Skeletal muscle satellite cell (primary cell): ENCODE measurements around the gene SPAG17.

Experiments used
- H3K27me3 ChIP-seq: 2 replicates; pipeline ENCODE4 v1.7.0; 2013; ENCODE audit warnings: low read length; ENCODE audit not compliant: control insufficient read depth, insufficient read depth
- H3K36me3 ChIP-seq: 2 replicates; pipeline ENCODE4 v1.7.0; 2013; ENCODE audit warnings: mild to moderate bottlenecking, control low read depth, low read length; ENCODE audit not compliant: insufficient read depth
- H3K4me1 ChIP-seq: 2 replicates; pipeline ENCODE4 v1.7.0; 2013; ENCODE audit warnings: low read length; ENCODE audit not compliant: control insufficient read depth, insufficient read depth
- H3K4me2 ChIP-seq: 2 replicates; pipeline ENCODE4 v1.7.0; 2013; ENCODE audit warnings: mild to moderate bottlenecking, low read length
- H3K4me3 ChIP-seq: 2 replicates; pipeline ENCODE4 v1.7.0; 2013; ENCODE audit warnings: low read length
- H3K9ac ChIP-seq: 2 replicates; pipeline ENCODE4 v1.7.0; 2013; ENCODE audit warnings: mild to moderate bottlenecking, low read depth, low read length, moderate library complexity
- H3K9me3 ChIP-seq: replicated peaks from 2 replicates; pipeline ENCODE4 v1.7.0; 2013; ENCODE audit warnings: mild to moderate bottlenecking, control low read depth, low read length

Gene SPAG17

GRCh38 chr1:118018060-118018459, 167.0 kb downstream of the SPAG17 start:
- Histone ChIP-seq H3K4me2 (no peak overlapping the region), H3K4me3 (no peak overlapping the region)

DNA sequence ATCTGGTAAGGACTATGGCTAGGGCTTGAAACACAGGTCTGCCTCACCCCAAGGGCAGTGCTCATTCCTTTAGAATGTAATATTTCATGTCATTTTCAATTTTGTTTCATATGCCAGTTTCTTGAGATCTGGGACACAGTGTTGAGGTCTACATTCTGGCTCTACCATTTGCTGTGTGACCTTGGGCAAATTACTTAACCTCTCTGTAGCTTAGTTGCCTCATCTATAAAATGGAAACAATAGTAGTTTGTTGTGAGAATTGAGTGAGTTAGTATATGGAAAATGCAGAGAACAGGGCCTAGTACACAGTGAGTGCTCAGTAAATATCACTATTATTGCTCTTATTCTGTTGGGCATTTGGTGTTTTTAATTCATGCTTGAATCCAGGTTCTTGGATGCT, 171.1 kb downstream of the SPAG17 start:
- Histone ChIP-seq H3K9ac (no peak overlapping the region), H3K4me1 (no peaks in the 10 kb centered on the region), H3K36me3 (no peaks in the 10 kb centered on the region), H3K4me2 (no peak overlapping the region), H3K27me3 (peaks cover 2% of the 10 kb centered on the region), H3K4me3 (no peak overlapping the region), H3K9me3 (no peaks in the 10 kb centered on the region)

More at GRCh38 chr1:118018060-118018459, 167.0 kb downstream of the SPAG17 start:
- H3K9ac ChIP-seq, result no peak overlapping the region
- no peaks in the 10 kb centered on the region for H3K9me3 ChIP-seq
- no peaks in the 10 kb centered on the region for H3K4me1 ChIP-seq
- no peaks in the 10 kb centered on the region for H3K36me3 ChIP-seq
- H3K27me3 ChIP-seq, result no peaks in the 10 kb centered on the region

DNA sequence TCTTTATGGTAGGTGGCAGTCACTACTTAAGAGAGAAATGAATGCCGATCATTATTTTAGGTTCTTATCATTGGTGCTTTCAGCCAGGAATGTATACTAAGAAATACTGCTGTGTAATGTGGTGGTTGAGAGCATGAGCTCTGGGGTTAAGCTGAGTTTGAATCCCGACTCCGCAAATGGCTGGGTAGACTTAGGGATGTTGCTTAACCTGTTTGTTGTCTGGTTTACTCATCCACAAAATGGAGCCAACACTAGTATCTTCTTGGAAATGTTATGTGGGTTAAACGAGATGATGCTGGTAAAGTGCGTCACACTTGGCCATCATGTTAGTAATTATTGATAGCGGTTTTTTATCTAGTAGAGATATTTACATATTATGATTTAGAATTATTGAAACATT, 171.7 kb downstream of the SPAG17 start:
- H3K4me2 ChIP-seq, result no peak overlapping the region
- H3K4me1 ChIP-seq, result no peaks in the 10 kb centered on the region
- no peak overlapping the region for H3K4me3 ChIP-seq
- H3K27me3 ChIP-seq, result peaks cover 2% of the 10 kb centered on the region
- no peak overlapping the region for H3K9ac ChIP-seq
- no peaks in the 10 kb centered on the region for H3K9me3 ChIP-seq
- no peaks in the 10 kb centered on the region for H3K36me3 ChIP-seq

GRCh38 chr1:118012515-118013124, 172.4 kb downstream of the SPAG17 start:
- H3K36me3 ChIP-seq, result no peaks in the 10 kb centered on the region
- H3K9me3 ChIP-seq, result no peaks in the 10 kb centered on the region
- H3K4me2 ChIP-seq, result no peak overlapping the region
- H3K4me1 ChIP-seq, result no peaks in the 10 kb centered on the region
- peaks cover 2% of the 10 kb centered on the region for H3K27me3 ChIP-seq
- H3K4me3 ChIP-seq, result no peak overlapping the region
- no peak overlapping the region for H3K9ac ChIP-seq

- Histone ChIP-seq H3K27me3 (peaks cover 5% of the 10 kb centered on the region), H3K4me2 (no peak overlapping the region), H3K9me3 (no peaks in the 10 kb centered on the region), H3K9ac (no peak overlapping the region), H3K36me3 (no peaks in the 10 kb centered on the region), H3K4me1 (no peaks in the 10 kb centered on the region), H3K4me3 (no peak overlapping the region)
Observed at GRCh38 chr1:118008011-118008410, 177.0 kb downstream of the SPAG17 start.

GRCh38 chr1:118007391-118007790, 177.6 kb downstream of the SPAG17 start:
- Histone ChIP-seq H3K36me3 (no peaks in the 10 kb centered on the region), H3K9me3 (no peaks in the 10 kb centered on the region), H3K4me1 (no peaks in the 10 kb centered on the region), H3K27me3 (peaks cover 5% of the 10 kb centered on the region), H3K4me3 (no peak overlapping the region), H3K4me2 (no peak overlapping the region), H3K9ac (no peak overlapping the region)

DNA sequence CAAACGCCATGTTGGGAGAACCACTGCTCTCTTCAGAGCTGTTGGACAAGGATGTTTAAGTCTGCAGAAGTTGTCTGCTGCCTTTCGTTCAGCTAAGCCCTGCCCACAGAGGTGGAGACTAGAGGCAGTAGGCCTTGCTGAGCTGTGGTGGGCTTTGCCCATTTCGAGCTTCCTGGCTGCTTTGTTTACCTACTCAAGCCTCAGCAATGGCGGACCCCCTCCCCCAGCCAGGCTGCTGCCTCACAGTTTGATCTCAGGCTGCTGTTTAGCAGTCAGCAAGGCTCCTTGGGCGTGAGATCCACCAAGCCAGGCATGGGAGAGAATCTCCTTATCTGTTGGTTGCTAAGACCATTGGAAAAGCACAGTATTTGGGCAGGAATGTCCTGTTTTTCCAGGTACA, 180.7 kb downstream of the SPAG17 start:
- peaks cover 3% of the 10 kb centered on the region for H3K27me3 ChIP-seq
- H3K9me3 ChIP-seq, result no peaks in the 10 kb centered on the region
- no peak overlapping the region for H3K4me3 ChIP-seq
- H3K36me3 ChIP-seq, result no peaks in the 10 kb centered on the region
- no peaks in the 10 kb centered on the region for H3K4me1 ChIP-seq
- no peak overlapping the region for H3K9ac ChIP-seq
- no peak overlapping the region for H3K4me2 ChIP-seq

DNA sequence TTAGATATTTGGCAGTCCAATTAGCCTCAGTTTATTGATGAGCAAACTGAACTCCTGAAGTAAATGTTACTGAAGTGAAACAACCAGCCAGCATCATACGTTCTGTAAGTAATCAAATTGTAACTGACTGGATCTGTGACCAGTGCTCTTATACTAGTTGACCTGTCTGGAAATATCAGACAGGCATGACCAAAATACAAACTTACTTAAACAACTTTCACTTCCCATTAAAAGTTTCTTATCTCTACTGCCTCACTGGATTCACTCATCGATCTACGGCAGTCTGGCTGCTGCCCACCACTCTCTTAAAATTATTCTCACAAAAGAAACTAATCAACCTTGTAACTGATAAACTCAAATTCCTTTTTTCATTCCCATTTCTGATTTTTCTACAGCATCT, 199.1 kb downstream of the SPAG17 start:
- Histone ChIP-seq H3K4me3 (no peak overlapping the region), H3K4me1 (no peaks in the 10 kb centered on the region), H3K36me3 (no peaks in the 10 kb centered on the region), H3K27me3 (peaks cover 27% of the 10 kb centered on the region), H3K9ac (no peak overlapping the region), H3K4me2 (no peak overlapping the region), H3K9me3 (no peaks in the 10 kb centered on the region)

- H3K9me3 ChIP-seq, result no peaks in the 10 kb centered on the region
- no peak overlapping the region for H3K4me2 ChIP-seq
- H3K36me3 ChIP-seq, result no peaks in the 10 kb centered on the region
- H3K9ac ChIP-seq, result no peak overlapping the region
- H3K27me3 ChIP-seq, result peaks cover 30% of the 10 kb centered on the region
- no peaks in the 10 kb centered on the region for H3K4me1 ChIP-seq
- no peak overlapping the region for H3K4me3 ChIP-seq
Observed at GRCh38 chr1:117985239-117985638, 199.8 kb downstream of the SPAG17 start.

GRCh38 chr1:117981455-117982192, 203.4 kb downstream of the SPAG17 start:
- Histone ChIP-seq H3K4me2 (no peak overlapping the region), H3K27me3 (peaks cover 37% of the 10 kb centered on the region), H3K36me3 (no peaks in the 10 kb centered on the region), H3K9ac (no peak overlapping the region), H3K4me3 (no peak overlapping the region), H3K9me3 (no peaks in the 10 kb centered on the region), H3K4me1 (no peaks in the 10 kb centered on the region)

DNA sequence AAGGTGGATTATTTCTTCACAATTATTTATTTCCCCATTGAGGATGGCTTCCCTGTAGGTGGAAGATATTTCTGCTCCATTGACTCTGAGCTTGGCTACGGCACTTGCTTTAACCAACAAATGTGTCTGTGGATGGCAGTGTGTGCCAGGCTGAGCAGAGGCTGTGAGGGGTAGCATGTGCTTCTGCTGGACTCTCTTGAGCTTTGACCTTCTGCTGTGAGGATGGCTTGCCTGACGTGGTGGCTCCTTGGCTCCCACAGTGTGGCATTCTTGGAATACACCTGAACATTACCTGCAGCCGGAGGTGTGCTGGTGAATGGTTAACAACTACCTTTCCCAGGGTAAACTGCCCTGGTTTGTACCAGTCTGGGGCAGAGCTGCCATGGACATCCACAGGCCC, 208.6 kb downstream of the SPAG17 start:
- Histone ChIP-seq H3K4me1 (no peaks in the 10 kb centered on the region), H3K9ac (no peak overlapping the region), H3K27me3 (peaks cover 14% of the 10 kb centered on the region), H3K4me2 (no peak overlapping the region), H3K36me3 (no peaks in the 10 kb centered on the region), H3K4me3 (no peak overlapping the region), H3K9me3 (no peaks in the 10 kb centered on the region)

DNA sequence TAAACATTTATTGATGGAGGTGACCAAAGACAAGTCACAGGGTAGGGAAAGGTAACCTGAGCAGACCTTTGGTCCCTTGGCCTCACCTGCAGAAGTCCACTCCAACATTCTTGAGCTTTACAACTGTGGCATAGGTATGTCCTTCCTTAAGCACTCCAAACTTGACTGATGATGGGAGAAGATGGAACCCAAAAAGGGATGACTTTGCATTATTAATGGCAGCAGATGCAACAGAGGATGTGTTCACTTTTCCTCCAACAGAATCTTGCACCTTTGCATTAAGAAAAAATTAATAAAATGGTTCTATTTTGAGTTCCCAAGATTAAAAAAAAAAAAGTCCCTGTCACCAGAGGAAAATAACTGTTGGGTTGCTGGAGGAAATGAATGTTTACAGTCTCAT, 213.3 kb downstream of the SPAG17 start:
- no peak overlapping the region for H3K9ac ChIP-seq
- H3K4me2 ChIP-seq, result no peak overlapping the region
- H3K4me3 ChIP-seq, result no peak overlapping the region
- no peaks in the 10 kb centered on the region for H3K27me3 ChIP-seq
- H3K36me3 ChIP-seq, result no peaks in the 10 kb centered on the region
- no peaks in the 10 kb centered on the region for H3K9me3 ChIP-seq
- no peaks in the 10 kb centered on the region for H3K4me1 ChIP-seq
